GM23248 (cell line): ENCODE data around the gene CACNA1B. TPM values are rescaled to one million over a fixed set of nuclear protein-coding genes. Genes with fewer than 3 reads are reported as not detected.

Source experiments
- DNase-seq: peaks from one replicate; pipeline ENCODE4 v3.0.0-alpha.2; 2015
- H2AFZ ChIP-seq: fragments of 200-600 bp; sonication (generic); 2 replicates; pipeline ENCODE4 v1.6.1; 2016; ENCODE audit warnings: antibody characterized with exemption
- H3F3A ChIP-seq: fragments of 200-600 bp; sonication (generic); 2 replicates; pipeline ENCODE4 v1.6.1; 2016; ENCODE audit warnings: mild to moderate bottlenecking, antibody characterized with exemption, mixed run types; ENCODE audit not compliant: insufficient read depth
- H3K27ac ChIP-seq: fragments of 200-600 bp; sonication (generic); 2 replicates; pipeline ENCODE4 v1.5.1; 2016; ENCODE audit warnings: mild to moderate bottlenecking
- H3K27me3 ChIP-seq: fragments of 200-600 bp; sonication (generic); replicated peaks from 2 replicates; pipeline ENCODE4 v1.6.1; 2016; ENCODE audit warnings: mild to moderate bottlenecking; ENCODE audit not compliant: insufficient read depth
- H3K36me3 ChIP-seq: fragments of 200-600 bp; sonication (generic); 2 replicates; pipeline ENCODE4 v1.6.1; 2016; ENCODE audit warnings: low read depth, mild to moderate bottlenecking
- H3K4me1 ChIP-seq: fragments of 200-600 bp; sonication (generic); 2 replicates; pipeline ENCODE4 v1.6.1; 2016; ENCODE audit warnings: mild to moderate bottlenecking; ENCODE audit not compliant: insufficient read depth
- H3K4me2 ChIP-seq: fragments of 200-600 bp; sonication (generic); one replicate; pipeline ENCODE4 v1.6.1; 2016; ENCODE audit warnings: mild to moderate bottlenecking; ENCODE audit not compliant: unreplicated experiment
- H3K4me3 ChIP-seq: fragments of 200-600 bp; sonication (generic); 2 replicates; pipeline ENCODE4 v1.5.1; 2016; ENCODE audit warnings: mild to moderate bottlenecking
- H3K79me2 ChIP-seq: fragments of 200-600 bp; sonication (generic); 2 replicates; pipeline ENCODE4 v1.6.1; 2016; ENCODE audit warnings: mild to moderate bottlenecking; ENCODE audit not compliant: insufficient read depth
- H3K9ac ChIP-seq: fragments of 200-600 bp; sonication (generic); 2 replicates; pipeline ENCODE4 v1.6.1; 2016; ENCODE audit warnings: mild to moderate bottlenecking
- H3K9me2 ChIP-seq: fragments of 200-600 bp; sonication (generic); 2 replicates; pipeline ENCODE4 v1.6.1; 2016; ENCODE audit warnings: mixed run types, mild to moderate bottlenecking, moderate library complexity; ENCODE audit not compliant: insufficient read depth
- H3K9me3 ChIP-seq: fragments of 200-600 bp; sonication (generic); one replicate; pipeline ENCODE4 v1.6.1; 2017; ENCODE audit warnings: low read depth
- H4K20me1 ChIP-seq: fragments of 200-600 bp; sonication (generic); 2 replicates; pipeline ENCODE4 v1.6.0; 2016; ENCODE audit not compliant: insufficient read depth
- EZH2 ChIP-seq: fragments of 200-600 bp; sonication (generic); IDR thresholded peaks from 2 replicates; pipeline ENCODE4 v1.6.1; 2018; ENCODE audit warnings: antibody characterized with exemption, mild to moderate bottlenecking; ENCODE audit not compliant: insufficient read depth, poor library complexity, severe bottlenecking
- EZH2phosphoT487 ChIP-seq: fragments of 200-600 bp; sonication (generic); IDR thresholded peaks from 2 replicates; pipeline ENCODE4 v1.6.1; 2018; ENCODE audit warnings: antibody characterized with exemption, moderate library complexity, mild to moderate bottlenecking, low read depth; ENCODE audit not compliant: insufficient read depth
- WGBS, 2 experiments: methylation state at CpG; one replicate each; pipeline ENCODE4 v1.1.6; 2015 to 2017; ENCODE audit warnings: low lambda C conversion rate in 2 of 2, low coverage in 1 of 2; ENCODE audit errors: missing lambda C conversion rate in 2 of 2; 5-methylcytosine and 5-hydroxymethylcytosine counted together
- in situ Hi-C: fragments of 300-500 bp; cut with MboI; formaldehyde crosslinking; loops from 2 replicates; pipeline ENCODE4 v1.15.0; 2020
- polyA plus RNA-seq: library from polyadenylated mRNA; unstranded; fragments of >200 nt; fragmentation: Nextera tagmentation; extraction: Ambion mirVana; gene quantifications from 2 replicates; pipeline ENCODE4 v1.2.1, GENCODE V29; 2016
- total RNA-seq: library from RNA; depleted of rRNA; stranded (reverse); fragments of >200 nt; shearing (Covaris generic); gene quantifications from 2 replicates; pipeline ENCODE4 v1.2.3, GENCODE V29; 2014

Gene CACNA1B
- total and polyA plus RNA-seq, 2 experiments from 2014 or later, result not detected

GRCh38 chr9:137892424-137893191 lies 15.0 kb downstream of the CACNA1B start:
- Histone ChIP-seq H3F3A (no peaks in the 10 kb centered on the region), H3K4me2 (no peak overlapping the region), H3K79me2 (no peaks in the 10 kb centered on the region), H3K9ac (no peak overlapping the region), H2AFZ (no peak overlapping the region), H3K4me3 (no peak overlapping the region), H3K27ac (no peak overlapping the region), H4K20me1 (no peaks in the 10 kb centered on the region), H3K4me1 (no peaks in the 10 kb centered on the region), H3K9me2 (no peaks in the 10 kb centered on the region), H3K27me3 (no peaks in the 10 kb centered on the region), H3K9me3 (no peaks in the 10 kb centered on the region), H3K36me3 (no peaks in the 10 kb centered on the region)
- no peak for TF ChIP-seq EZH2phosphoT487
- no peak for TF ChIP-seq EZH2
- 51 to 52% methylated on average over 17 to 22 of the region's 22 CpGs for WGBS, 2 experiments
- in situ Hi-C loops, result no loop called here
- no peak for DNase-seq

GRCh38 chr9:137893670-137894069 lies 16.1 kb downstream of the CACNA1B start:
- Histone ChIP-seq H3K36me3 (no peaks in the 10 kb centered on the region), H3F3A (no peaks in the 10 kb centered on the region), H3K9ac (no peak overlapping the region), H3K79me2 (no peaks in the 10 kb centered on the region), H4K20me1 (no peaks in the 10 kb centered on the region), H3K27ac (no peak overlapping the region), H3K4me2 (no peak overlapping the region), H3K4me1 (no peaks in the 10 kb centered on the region), H3K9me3 (no peaks in the 10 kb centered on the region), H2AFZ (no peak overlapping the region), H3K9me2 (no peaks in the 10 kb centered on the region), H3K27me3 (no peaks in the 10 kb centered on the region), H3K4me3 (no peak overlapping the region)
- no peak for TF ChIP-seq EZH2phosphoT487
- no peak for TF ChIP-seq EZH2
- 46 to 51% methylated on average over 5 of the region's 5 CpGs for WGBS, 2 experiments
- in situ Hi-C loops, result no loop called here
- DNase-seq, result no peak

GRCh38 chr9:137899551-137900360 lies 22.2 kb downstream of the CACNA1B start:
- no peak overlapping the region for H3K27ac ChIP-seq
- in situ Hi-C loops, result no loop called here

GRCh38 chr9:137900584-137901310 lies 23.2 kb downstream of the CACNA1B start:
- Histone ChIP-seq H3K9me3 (no peaks in the 10 kb centered on the region), H3K27ac (no peak overlapping the region), H3K4me3 (no peak overlapping the region), H3K4me1 (no peaks in the 10 kb centered on the region), H3F3A (no peaks in the 10 kb centered on the region), H4K20me1 (no peaks in the 10 kb centered on the region), H2AFZ (no peak overlapping the region), H3K36me3 (no peaks in the 10 kb centered on the region), H3K9me2 (no peaks in the 10 kb centered on the region), H3K27me3 (no peaks in the 10 kb centered on the region), H3K9ac (no peak overlapping the region), H3K79me2 (no peaks in the 10 kb centered on the region), H3K4me2 (no peak overlapping the region)
- DNase-seq, result no peak
- WGBS, 2 experiments, result 30 to 39% methylated on average over 12 of the region's 12 CpGs
- in situ Hi-C loops, result no loop called here
- TF ChIP-seq EZH2phosphoT487 (no peak), EZH2 (no peak)

More at GRCh38 chr9:137899551-137900360, 22.2 kb downstream of the CACNA1B start:
- no peak for DNase-seq
- no peaks in the 10 kb centered on the region for H3F3A ChIP-seq
- H3K9ac ChIP-seq, result no peak overlapping the region
- H3K27me3 ChIP-seq, result no peaks in the 10 kb centered on the region
- no peak for TF ChIP-seq EZH2
- no peak for TF ChIP-seq EZH2phosphoT487
- 42 to 45% methylated on average over 14 of the region's 14 CpGs for WGBS, 2 experiments
- no peak overlapping the region for H3K4me2 ChIP-seq
- H3K9me3 ChIP-seq, result no peaks in the 10 kb centered on the region
- no peaks in the 10 kb centered on the region for H3K79me2 ChIP-seq
- no peaks in the 10 kb centered on the region for H3K9me2 ChIP-seq
- H3K4me1 ChIP-seq, result no peaks in the 10 kb centered on the region
- H3K4me3 ChIP-seq, result no peak overlapping the region
- H2AFZ ChIP-seq, result no peak overlapping the region
- no peaks in the 10 kb centered on the region for H3K36me3 ChIP-seq
- no peaks in the 10 kb centered on the region for H4K20me1 ChIP-seq
